NCI-H187 treated with DMSO at 0.1 percent for 48 hours (cell line): Measurements from ENCODE around the gene TAOK3.
A peak's percentile ranks its signal among the peaks of the same experiment; 100 is the strongest.
"Not testable (repeated sequence)": the region's sequence is repeated elsewhere in the genome, so short reads cannot be mapped to it uniquely, and the experiment has no call there.

ENCODE experiments used
- DNase-seq: peaks from one replicate; lab custom pipeline; 2025; lab: John Stamatoyannopoulos, UW

The TAOK3 gene

DNA sequence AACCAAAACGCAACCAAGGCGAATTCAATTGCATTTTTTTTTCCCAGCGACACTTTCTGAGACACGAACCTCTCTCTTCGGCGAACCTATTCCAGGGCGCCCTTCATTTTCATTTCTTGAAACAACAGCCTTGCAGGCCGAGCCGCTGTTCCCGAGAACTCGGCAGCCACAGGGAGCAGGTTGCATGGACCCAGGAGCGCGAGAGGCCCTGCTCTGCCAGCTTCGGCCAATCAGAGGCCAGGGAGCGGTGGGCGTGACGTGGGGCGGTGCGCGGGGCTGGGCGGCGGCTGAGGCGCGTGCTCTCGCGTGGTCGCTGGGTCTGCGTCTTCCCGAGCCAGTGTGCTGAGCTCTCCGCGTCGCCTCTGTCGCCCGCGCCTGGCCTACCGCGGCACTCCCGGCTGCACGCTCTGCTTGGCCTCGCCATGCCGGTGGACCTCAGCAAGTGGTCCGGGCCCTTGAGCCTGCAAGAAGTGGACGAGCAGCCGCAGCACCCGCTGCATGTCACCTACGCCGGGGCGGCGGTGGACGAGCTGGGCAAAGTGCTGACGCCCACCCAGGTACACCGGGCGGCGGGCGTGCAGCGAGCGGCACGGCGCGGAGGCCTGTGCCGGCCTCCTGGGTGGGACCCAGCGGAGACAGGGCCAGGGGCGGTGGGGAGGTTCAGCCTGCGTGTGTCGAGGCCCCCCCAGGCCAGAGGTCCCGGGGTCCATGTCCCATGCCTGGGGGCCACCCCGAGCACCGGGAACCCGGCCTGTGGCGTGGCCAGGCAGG, 236.7 kb downstream of the TAOK3 start, which contains the start of gene PEBP1:
PEBP1 (plus strand) TSS at position 337 of the 771 bp plus-strand sequence; CDS start at position 423, 86 bp downstream.
- DNase-seq: peak; percentile 65

DNA sequence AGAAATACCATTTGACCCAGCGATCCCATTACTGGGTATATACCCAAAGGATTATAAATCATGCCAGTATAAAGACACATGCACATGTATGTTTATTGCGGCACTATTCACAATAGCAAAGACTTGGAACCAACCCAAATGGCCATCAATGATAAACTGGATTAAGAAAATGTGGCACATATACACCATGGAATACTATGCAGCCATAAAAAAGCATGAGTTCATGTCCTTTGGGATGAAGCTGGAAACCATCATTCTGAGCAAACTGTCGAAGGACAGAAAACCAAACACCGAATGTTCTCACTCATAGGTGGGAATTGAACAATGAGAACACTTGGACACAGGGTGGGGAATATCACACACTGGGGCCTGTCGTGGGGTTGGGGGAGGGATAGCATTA, 243.3 kb downstream of the TAOK3 start:
- DNase-seq: not testable (repeated sequence)

DNA sequence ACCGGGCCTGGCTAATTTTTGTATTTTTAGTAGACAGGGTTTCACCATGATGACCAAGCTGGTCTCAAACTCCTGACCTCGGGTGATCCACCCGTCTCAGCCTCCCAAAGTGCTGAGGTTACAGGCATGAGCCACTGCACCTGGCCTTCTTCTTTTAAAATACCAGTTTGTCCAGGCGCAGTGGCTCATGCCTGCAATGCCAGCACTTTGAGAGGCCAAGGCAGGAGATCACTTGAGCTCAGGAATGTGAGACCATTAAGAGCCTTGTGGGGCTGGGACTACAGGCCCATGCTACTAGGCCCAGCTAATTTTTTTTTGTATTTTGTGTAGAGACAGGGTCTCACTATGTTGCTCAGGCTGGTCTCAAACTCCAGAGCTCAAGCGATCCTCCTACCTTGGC, 244.8 kb downstream of the TAOK3 start:
- DNase-seq: no peak

DNA sequence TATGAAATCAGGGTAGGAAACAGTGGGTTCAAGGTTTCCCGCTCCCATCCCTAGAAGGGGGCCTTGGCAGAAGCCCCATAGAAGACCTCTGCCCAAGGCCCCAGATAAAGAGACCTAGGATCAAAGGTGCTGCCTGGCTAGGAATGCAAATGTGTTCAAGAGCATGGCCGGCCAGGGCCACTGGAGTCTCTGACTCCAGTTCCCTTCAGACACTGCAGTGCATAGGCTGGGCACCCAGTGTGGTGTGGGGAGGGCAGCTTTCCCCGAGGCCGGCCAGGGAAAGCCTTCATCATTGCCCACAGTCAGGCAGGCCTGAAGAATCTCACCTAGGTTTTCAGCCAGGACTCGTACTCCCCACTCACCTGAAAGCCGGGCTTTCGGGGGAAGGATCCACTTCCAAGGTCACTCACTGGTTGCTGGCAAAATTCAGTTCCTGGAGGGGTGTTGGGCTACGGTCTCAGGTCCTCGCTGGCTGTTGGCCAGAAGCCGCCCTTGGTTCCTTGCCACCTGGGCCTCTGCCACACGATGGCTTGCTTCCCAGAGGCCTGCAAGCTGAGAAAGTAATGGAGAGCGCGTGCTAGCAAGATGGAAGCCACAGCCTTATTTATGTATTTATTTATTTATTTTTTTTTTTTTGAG, 246.5 kb downstream of the TAOK3 start:
- DNase-seq: no peak

DNA sequence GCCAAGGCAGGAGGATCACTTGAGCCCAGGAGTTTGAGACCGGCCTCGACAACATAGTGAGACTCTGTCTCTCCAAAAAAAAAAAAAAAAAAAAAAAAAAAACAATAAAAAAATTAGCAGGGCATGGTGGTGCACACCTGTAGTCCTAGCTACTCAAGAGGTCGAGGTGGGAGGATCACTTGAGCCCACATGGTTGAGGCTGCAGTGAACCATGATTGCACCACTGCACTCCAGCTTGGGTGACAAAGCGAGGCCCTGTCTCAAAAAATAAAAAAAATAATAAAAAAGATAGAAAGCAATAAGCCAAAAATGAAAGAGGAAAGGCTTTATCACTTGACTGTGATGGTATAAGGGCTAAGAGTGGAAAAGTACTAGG, 247.0 kb downstream of the TAOK3 start:
- no peak for DNase-seq

DNA sequence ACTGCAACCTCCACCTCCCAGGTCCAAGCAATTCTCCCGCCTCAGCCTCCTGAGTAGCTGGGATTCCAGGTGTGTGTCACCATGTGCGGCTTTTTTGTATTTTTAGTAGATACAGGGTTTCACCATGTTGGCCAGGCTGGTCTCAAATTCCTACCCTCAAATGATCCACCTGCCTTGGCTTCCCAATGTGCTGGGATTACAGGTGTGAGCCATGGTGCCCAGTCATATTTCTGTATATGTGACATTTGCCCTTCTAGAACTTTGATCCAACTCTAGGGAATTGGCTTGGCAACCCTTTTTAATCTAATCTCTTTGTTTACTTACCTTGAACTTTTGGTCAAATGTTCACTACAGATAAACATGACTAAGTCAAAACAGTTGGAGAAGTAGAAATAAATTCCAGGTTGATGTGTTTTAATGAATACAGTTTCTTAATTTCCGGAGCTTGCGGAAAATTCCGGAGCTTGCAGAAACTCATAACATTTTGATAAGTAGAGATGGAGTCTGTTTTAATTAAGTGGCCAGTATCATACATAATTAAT, 248.3 kb downstream of the TAOK3 start:
- DNase-seq: no peak

DNA sequence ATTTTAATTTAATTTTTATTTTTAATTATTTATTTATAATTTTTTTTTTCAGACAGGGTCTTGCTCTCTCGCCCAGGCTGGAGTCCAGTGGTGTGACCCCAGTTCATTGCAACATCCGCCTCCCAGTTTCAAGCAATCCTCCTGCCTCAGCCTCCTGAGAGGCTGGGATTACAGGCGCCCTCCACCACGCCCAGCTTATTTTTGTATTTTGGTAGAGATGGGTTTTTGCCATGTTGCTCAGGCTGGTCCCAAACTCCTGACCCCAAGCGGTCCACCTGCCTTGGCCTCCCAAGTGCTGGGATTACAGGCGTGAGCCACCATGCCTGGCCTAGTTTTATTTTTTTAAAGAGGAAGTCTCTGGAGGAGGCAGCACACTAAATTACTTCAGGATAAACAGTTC, 250.4 kb downstream of the TAOK3 start:
- no peak for DNase-seq

DNA sequence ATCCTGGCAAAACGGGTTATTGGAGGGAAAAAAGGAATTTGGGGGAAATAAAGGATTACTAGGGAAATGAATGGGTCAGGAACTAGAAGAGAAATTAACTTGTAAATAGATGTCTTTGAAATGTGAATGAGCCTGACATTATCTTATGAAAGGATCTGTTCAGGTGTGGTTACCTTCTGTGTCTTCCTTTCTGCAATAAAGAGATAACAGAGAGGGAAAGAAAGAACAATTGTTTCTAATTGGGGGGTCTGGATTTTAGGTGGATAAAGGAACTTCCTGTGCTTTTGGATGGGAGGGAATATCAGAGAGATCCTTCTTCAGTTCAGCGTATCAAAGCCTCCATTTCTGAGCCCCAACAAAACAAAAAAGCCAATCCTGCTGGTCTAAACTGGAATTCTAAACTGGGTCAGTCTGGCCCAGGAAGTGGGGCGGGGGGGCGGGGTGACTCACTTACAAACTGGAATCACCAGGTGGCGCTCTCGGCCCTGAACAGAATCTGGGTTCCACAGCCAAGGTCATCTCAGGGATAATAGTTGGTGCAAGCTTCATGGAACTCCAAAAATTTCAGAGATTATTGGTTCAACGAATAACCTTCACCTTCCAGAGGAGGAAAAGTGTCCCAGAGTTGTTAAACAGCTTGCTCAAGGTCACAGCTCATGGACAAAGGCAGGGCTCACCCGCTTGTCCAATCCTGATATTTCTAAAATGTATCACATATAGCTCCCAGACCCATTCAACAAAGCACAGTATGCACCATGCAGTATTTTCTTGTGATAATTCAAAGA, 251.9 kb downstream of the TAOK3 start:
- DNase-seq: peak; percentile 27

DNA sequence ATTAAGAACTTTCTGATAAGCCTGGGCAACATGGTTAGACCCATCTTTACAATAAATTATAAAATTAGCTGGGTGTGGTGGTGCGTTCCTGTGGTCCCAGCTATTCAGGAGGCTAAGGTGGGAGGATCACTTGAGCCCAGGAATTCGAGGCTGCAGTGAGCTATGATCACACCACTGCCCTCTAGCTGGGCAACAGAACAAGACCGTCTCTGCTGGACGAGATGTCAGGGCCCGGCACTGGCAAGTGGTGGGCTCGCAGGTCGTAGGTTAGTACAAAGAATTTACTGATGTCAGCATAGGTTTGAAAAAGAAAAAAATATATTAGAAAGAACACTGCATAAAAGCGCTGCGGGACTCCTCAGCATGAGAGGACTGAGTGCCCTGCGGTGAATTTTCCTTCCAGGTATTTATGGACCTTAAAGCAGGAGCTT, 253.2 kb downstream of the TAOK3 start:
- DNase-seq: no peak

DNA sequence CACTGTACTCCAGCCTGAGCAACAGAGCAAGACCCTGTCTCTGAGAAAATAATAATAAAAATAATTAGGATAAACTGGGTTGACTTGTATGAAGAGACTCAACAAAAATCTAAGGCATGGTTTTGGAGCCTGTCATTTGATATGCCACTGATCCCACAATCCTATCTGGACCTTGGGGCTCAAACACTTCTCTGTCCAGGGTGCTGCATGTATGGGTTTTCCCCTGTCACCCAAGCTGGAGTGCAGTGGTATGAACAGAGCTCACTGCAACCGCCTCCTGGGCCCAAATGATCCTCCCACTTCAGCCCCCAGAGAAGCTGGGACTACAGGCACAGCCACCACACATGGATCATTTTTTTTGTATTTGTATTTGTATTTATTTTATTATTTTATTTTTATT, 263.6 kb downstream of the TAOK3 start:
- DNase-seq: no peak

DNA sequence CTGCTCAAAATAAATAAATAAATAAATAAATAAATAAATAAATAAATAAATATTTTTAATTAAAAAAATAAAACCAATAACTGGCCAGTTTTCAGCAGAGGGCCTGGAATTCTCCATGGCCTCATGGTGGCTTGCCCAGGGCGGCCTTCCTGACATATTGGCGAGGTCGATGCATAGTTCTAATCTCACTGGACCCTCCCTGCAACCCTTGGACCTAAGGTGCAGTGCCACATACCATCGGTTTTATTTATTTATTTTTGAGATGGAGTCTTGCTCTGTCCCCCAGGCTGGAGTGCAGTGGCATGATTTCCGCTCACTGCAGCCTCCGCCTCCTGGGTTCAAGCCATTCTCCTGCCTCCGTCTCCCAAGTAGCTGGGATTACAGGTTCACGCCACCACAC, 265.0 kb downstream of the TAOK3 start:
- DNase-seq: no peak

DNA sequence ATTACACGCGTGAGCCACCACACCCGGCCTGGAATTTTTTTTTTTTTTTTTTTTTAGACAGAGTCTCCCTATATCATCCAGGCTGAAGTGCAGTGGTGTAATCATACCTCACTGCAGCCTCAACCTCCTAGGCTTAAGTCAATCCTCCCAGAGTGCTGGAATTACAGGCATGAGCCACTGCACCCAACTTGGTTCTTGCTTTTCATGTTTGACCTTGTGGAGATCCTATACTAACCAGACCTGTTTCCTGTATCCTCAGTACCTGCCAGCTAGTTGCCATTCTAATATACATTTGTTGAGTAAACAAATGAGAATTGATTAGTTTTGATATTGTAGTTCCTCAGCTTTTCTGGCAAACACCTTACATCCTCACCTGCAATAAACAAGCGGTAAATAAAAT, 265.7 kb downstream of the TAOK3 start:
- no peak for DNase-seq

DNA sequence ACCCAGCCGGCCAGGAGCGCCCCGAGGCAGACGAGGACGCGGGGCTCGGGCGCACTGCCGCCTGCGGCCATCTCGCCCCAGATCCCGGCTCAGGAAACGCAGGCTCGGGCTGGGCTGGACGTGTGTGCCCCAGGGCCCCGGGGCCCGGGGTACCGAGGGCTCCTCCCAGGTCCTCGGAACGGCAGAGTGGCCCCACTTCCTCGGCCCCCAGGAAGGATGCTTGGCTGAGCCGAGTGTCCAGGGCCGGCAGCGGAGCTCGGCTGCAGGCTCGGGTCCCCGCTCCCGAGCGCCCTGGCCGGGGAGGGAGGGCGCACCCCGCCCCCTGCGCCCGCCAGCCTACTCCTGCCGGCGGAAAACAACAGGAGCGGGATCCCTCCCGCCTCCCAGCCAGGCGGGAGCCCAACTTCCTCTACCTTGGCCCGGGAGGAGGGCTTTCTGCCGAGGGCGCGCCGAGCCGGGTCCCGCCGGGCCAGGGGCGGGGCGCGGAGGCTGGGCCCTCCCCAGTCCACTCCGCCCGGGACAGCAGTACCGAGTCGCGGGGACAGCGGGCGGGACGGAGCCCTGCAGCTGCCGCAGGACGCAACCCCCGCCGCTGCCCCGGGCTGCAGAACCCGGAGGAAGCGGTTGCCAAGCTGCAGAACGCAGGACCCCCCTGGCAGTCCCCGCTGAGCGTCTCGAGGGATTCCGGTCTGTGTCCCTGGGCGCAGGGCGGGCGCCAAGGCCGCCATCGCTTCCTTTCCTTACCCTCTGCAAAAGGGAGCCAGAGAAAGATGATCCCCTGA, 268.9 kb downstream of the TAOK3 start, which contains the start of gene VSIG10:
VSIG10 (minus strand) TSS at position 411 of the 782 bp plus-strand sequence; CDS start at position 71, 340 bp downstream.
- DNase-seq: no peak

DNA sequence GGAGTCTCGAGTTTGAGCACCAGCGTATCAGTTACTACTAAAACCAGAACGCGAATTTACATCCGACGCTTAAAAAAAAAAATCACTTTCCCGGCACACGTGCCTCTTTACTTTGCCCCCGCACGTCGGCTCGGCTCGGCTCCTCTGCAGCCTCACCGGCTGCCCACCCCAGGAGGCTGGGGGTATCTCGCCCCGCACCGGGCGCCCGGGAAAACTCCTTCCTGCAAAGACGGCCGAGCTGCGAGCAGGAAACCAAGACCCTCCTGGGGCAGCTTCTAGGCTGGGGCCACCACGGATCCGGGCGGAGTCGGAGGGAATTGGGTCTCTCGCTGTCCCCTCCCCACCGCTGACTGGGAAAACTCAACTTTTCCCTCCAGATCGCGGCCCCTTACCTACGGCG, 269.5 kb downstream of the TAOK3 start:
- DNase-seq: no peak

DNA sequence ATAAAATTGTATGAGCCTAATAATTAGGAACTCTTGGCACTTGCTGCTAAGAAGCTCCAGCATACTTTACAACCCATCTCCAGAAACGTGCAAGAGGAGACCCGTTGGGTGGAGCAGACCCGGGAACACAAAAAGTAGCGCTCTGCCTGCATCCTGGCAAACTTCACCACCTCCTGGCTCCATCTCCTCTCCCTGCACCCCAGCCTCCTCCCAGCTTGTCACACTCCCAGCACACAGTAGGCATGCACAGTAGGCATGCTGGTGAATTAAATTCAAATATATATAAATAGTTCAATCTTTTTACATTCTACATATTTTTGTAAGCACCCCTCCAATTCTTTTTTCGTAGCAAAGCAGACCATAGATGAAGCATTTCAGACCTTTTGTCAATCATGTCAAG, 270.1 kb downstream of the TAOK3 start:
- no peak for DNase-seq

DNA sequence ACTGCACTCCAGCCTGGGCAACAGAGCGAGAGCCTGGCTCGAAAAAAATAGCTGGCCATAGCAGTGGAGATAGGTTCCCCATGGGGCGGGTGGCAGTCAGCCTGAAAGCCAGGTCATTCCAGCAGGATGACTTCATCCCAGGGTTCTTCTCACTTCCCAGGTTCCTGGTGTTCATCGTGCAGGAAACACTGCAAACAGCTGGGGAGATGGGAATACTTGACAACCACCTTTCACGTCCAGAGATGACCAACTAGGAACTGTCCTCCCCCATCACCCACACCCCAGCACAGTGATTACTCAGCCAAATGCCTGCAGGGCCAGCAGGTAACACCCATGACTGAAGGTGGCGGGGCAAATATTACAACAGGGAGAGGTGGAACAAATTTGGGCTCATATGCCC, 270.6 kb downstream of the TAOK3 start:
- no peak for DNase-seq

DNA sequence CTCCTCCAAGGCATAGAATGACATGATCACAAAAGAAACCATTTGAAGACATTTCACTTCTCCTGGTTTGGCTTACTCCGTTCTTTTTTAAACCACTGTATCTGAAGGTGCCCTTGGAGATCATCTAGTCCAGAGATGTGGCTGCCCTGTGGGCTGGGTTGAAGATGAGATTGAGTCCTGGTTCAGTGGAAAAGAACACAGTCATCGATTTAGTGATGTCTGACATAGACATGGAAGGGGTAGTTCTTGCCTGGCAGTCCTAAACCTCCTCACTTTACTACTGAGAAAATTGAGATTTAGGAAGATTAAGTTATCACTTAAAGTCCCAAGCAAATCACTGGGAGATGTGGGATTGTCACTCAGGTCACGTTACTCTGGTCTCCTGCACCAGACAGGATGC, 271.7 kb downstream of the TAOK3 start:
- DNase-seq: no peak
